GM23338 (cell line): ENCODE measurements around the gene MED27. TPM values are rescaled to one million over a fixed set of nuclear protein-coding genes. Genes with fewer than 3 reads are reported as not detected.

Experiments
- ATAC-seq: fragments of 200-7000 bp; cut with Tn5 transposase; 3 replicates; pipeline ENCODE4 v1.9.1; 2020
- DNase-seq: peaks from one replicate; pipeline ENCODE4 v3.0.0-alpha.2; 2015; ENCODE audit warnings: low spot score
- H2AFZ ChIP-seq: fragments of 200-600 bp; sonication (generic); 2 replicates; pipeline ENCODE4 v1.8.0; 2016; ENCODE audit warnings: antibody characterized with exemption, mild to moderate bottlenecking, moderate library complexity
- H3F3A ChIP-seq: fragments of 200-600 bp; sonication (generic); replicated peaks from 2 replicates; pipeline ENCODE4 v1.8.0; 2017; ENCODE audit warnings: antibody characterized with exemption, mixed run types, low read depth
- H3K27ac ChIP-seq: fragments of 200-600 bp; sonication (generic); 2 replicates; pipeline ENCODE4 v1.6.1; 2016; ENCODE audit warnings: low read depth
- H3K27me3 ChIP-seq: fragments of 200-600 bp; sonication (generic); 2 replicates; pipeline ENCODE4 v1.8.0; 2016; ENCODE audit warnings: mild to moderate bottlenecking, mixed run types, moderate library complexity; ENCODE audit not compliant: insufficient read depth
- H3K36me3 ChIP-seq: fragments of 200-600 bp; sonication (generic); 2 replicates; pipeline ENCODE4 v1.8.0; 2016; ENCODE audit warnings: mild to moderate bottlenecking; ENCODE audit not compliant: insufficient read depth
- H3K4me1 ChIP-seq: fragments of 200-600 bp; sonication (generic); 2 replicates; pipeline ENCODE4 v1.8.0; 2016; ENCODE audit warnings: mild to moderate bottlenecking, moderate library complexity; ENCODE audit not compliant: insufficient read depth
- H3K4me2 ChIP-seq: fragments of 200-600 bp; sonication (generic); 2 replicates; pipeline ENCODE4 v1.7.1; 2017; ENCODE audit warnings: mixed run types
- H3K4me3 ChIP-seq: fragments of 200-600 bp; sonication (generic); 2 replicates; pipeline ENCODE4 v1.6.1; 2016; ENCODE audit warnings: mixed run types
- H3K79me2 ChIP-seq: fragments of 200-600 bp; sonication (generic); replicated peaks from 2 replicates; pipeline ENCODE4 v1.8.0; 2017; ENCODE audit warnings: mild to moderate bottlenecking; ENCODE audit not compliant: insufficient read depth
- H3K9me2 ChIP-seq: fragments of 200-600 bp; sonication (generic); 2 replicates; pipeline ENCODE4 v1.8.0; 2017; ENCODE audit not compliant: insufficient read depth
- H4K20me1 ChIP-seq: fragments of 200-600 bp; sonication (generic); replicated peaks from 2 replicates; pipeline ENCODE4 v1.8.0; 2017; ENCODE audit warnings: mild to moderate bottlenecking; ENCODE audit not compliant: insufficient read depth
- H3K27ac Mint-ChIP-seq: 2 replicates; pipeline ENCODE4 v1.8.0; 2020; ENCODE audit warnings: inconsistent platforms, mild to moderate bottlenecking, moderate library complexity, mixed read lengths
- H3K27me3 Mint-ChIP-seq: 3 replicates; pipeline ENCODE4 v1.8.0; 2022; ENCODE audit warnings: low read depth, mild to moderate bottlenecking, moderate library complexity, mixed read lengths, inconsistent platforms; ENCODE audit not compliant: insufficient read depth, poor library complexity
- H3K36me3 Mint-ChIP-seq: 3 replicates; pipeline ENCODE4 v1.8.0; 2021; ENCODE audit warnings: low read depth, mild to moderate bottlenecking, inconsistent platforms, moderate library complexity, mixed read lengths
- H3K4me1 Mint-ChIP-seq: 3 replicates; pipeline ENCODE4 v1.8.0; 2020; ENCODE audit warnings: mild to moderate bottlenecking, inconsistent platforms, mixed read lengths
- H3K4me3 Mint-ChIP-seq: 3 replicates; pipeline ENCODE4 v1.8.0; 2021; ENCODE audit warnings: moderate library complexity, mild to moderate bottlenecking, inconsistent platforms, mixed read lengths
- H3K9me3 Mint-ChIP-seq: 3 replicates; pipeline ENCODE4 v1.8.0; 2020; ENCODE audit warnings: moderate library complexity, mild to moderate bottlenecking, inconsistent platforms, mixed read lengths
- CREB1 ChIP-seq: fragments of 250-450 bp; sonication (Bioruptor Pico); IDR thresholded peaks from 2 replicates; pipeline ENCODE4 v1.5.0; 2020; ENCODE audit warnings: low read depth, mild to moderate bottlenecking, moderate library complexity
- EZH2 ChIP-seq: fragments of 200-600 bp; sonication (generic); IDR thresholded peaks from one replicate; pipeline ENCODE4 v1.8.0; 2017; ENCODE audit warnings: antibody characterized with exemption, mild to moderate bottlenecking, low read depth; ENCODE audit not compliant: unreplicated experiment
- EZH2phosphoT487 ChIP-seq: fragments of 200-600 bp; sonication (generic); IDR thresholded peaks from one replicate; pipeline ENCODE4 v1.8.1; 2018; ENCODE audit warnings: antibody characterized with exemption; ENCODE audit not compliant: unreplicated experiment
- POLR2AphosphoS5 ChIP-seq: IDR thresholded peaks from 2 replicates; pipeline ENCODE4 v1.6.1; 2016; ENCODE audit warnings: antibody characterized with exemption, low read depth
- ZNF114 ChIP-seq: fragments of 250-450 bp; sonication (Bioruptor Pico); IDR thresholded peaks from 2 replicates; pipeline ENCODE4 v1.5.0; 2020; ENCODE audit warnings: mild to moderate bottlenecking, moderate library complexity
- ZNF462 ChIP-seq: fragments of 250-450 bp; sonication (Bioruptor Pico); IDR thresholded peaks from 2 replicates; pipeline ENCODE4 v1.5.0; 2020; ENCODE audit warnings: mild to moderate bottlenecking, moderate library complexity
- polyA plus RNA-seq: library from polyadenylated mRNA; unstranded; fragments of >200 nt; fragmentation: Nextera tagmentation; extraction: Ambion mirVana; gene quantifications from 2 replicates; pipeline ENCODE4 v1.2.1, GENCODE V29; 2016
- total RNA-seq: library from RNA; depleted of rRNA; stranded (reverse); fragments of >200 nt; shearing (Covaris generic); gene quantifications from 2 replicates; pipeline ENCODE4 v1.2.3, GENCODE V29; 2014

The MED27 gene
- total and polyA plus RNA-seq, 2 experiments from 2014 or later, result 30.6 to 35.0 TPM

- H4K20me1 ChIP-seq, result no peaks in the 10 kb centered on the region; the same call in 1 of the 2 replicates
- Mint-ChIP-seq H3K4me1 (peaks cover 42% of the 10 kb centered on the region), H3K36me3 (peaks cover 13% of the 10 kb centered on the region; the same call in 2 of the 3 replicates), H3K27me3 (no peaks in the 10 kb centered on the region), H3K4me3 (no peak overlapping the region), H3K9me3 (no peaks in the 10 kb centered on the region; the same call in 2 of the 3 replicates), H3K27ac (no peak overlapping the region)
- H3K4me2 ChIP-seq, result no peak overlapping the region
- H3K79me2 ChIP-seq, result peaks cover 14% of the 10 kb centered on the region; the same call in 1 of the 2 replicates
- H3K4me1 ChIP-seq, result peaks cover 28% of the 10 kb centered on the region
- no peak for ATAC-seq
- no peak overlapping the region for H3K4me3 ChIP-seq
- H3K9me2 ChIP-seq, result no peaks in the 10 kb centered on the region
- no peaks in the 10 kb centered on the region for H3F3A ChIP-seq
- no peaks in the 10 kb centered on the region for H3K36me3 ChIP-seq
- TF ChIP-seq EZH2phosphoT487 (no peak), CREB1 (CRISPR knock-in tag) (no peak), ZNF114 (no peak), EZH2 (no peak), ZNF462 (CRISPR knock-in tag) (no peak), POLR2AphosphoS5 (no peak)
- H2AFZ ChIP-seq, result no peak overlapping the region
- no peak overlapping the region for H3K27ac ChIP-seq
- no peaks in the 10 kb centered on the region for H3K27me3 ChIP-seq
- no peak for DNase-seq
Observed at GRCh38 chr9:132000659-132001058, 79.0 kb downstream of the MED27 start.
